Mesendoderm (in vitro differentiated cells): ENCODE results near the gene BCLAF1.

Experiments used
- DNase-seq: peaks from one replicate; pipeline ENCODE4 v3.0.0; 2013
- H2AK5ac ChIP-seq: 2 replicates; pipeline ENCODE4 v1.6.1; 2013; ENCODE audit warnings: low read length, inconsistent platforms
- H2BK120ac ChIP-seq: 2 replicates; pipeline ENCODE4 v1.6.1; 2013; ENCODE audit warnings: low read depth, mild to moderate bottlenecking, low read length, moderate library complexity, mixed read lengths
- H2BK15ac ChIP-seq: replicated peaks from 2 replicates; pipeline ENCODE4 v1.6.1; 2013; ENCODE audit warnings: low read depth, mild to moderate bottlenecking, moderate library complexity
- H2BK5ac ChIP-seq: 2 replicates; pipeline ENCODE4 v1.6.1; 2013; ENCODE audit warnings: low read length, inconsistent platforms
- H3K18ac ChIP-seq: 2 replicates; pipeline ENCODE4 v1.6.1; 2013; ENCODE audit warnings: mild to moderate bottlenecking, low read length, mixed read lengths
- H3K23ac ChIP-seq: one replicate; pipeline ENCODE4 v1.6.1; 2013; ENCODE audit warnings: low read length
- H3K27ac ChIP-seq: 2 replicates; pipeline ENCODE4 v1.5.1; 2013; ENCODE audit warnings: low read depth, mild to moderate bottlenecking, inconsistent platforms, low read length, moderate library complexity
- H3K27me3 ChIP-seq: 2 replicates; pipeline ENCODE4 v1.6.1; 2013; ENCODE audit warnings: low read length, control low read depth, mild to moderate bottlenecking, inconsistent platforms; ENCODE audit not compliant: insufficient read depth, poor library complexity
- H3K36me3 ChIP-seq: 2 replicates; pipeline ENCODE4 v1.6.1; 2013; ENCODE audit warnings: low read length, inconsistent platforms; ENCODE audit not compliant: control insufficient read depth, insufficient read depth
- H3K4ac ChIP-seq: one replicate; pipeline ENCODE4 v1.6.1; 2013; ENCODE audit warnings: low read depth, mild to moderate bottlenecking, low read length, moderate library complexity
- H3K4me1 ChIP-seq: 2 replicates; pipeline ENCODE4 v1.6.1; 2013; ENCODE audit warnings: low read depth, low read length, inconsistent platforms; ENCODE audit not compliant: control insufficient read depth
- H3K4me2 ChIP-seq: 2 replicates; pipeline ENCODE4 v1.6.1; 2013; ENCODE audit warnings: low read length
- H3K4me3 ChIP-seq: 2 replicates; pipeline ENCODE4 v1.5.1; 2013; ENCODE audit warnings: mild to moderate bottlenecking, low read length
- H3K56ac ChIP-seq: one replicate; pipeline ENCODE4 v1.6.1; 2013; ENCODE audit warnings: low read length
- H3K79me1 ChIP-seq: 2 replicates; pipeline ENCODE4 v1.6.1; 2013; ENCODE audit warnings: low read length, inconsistent platforms
- H3K79me2 ChIP-seq: 2 replicates; pipeline ENCODE4 v1.6.1; 2013; ENCODE audit warnings: mild to moderate bottlenecking, low read length; ENCODE audit not compliant: control insufficient read depth, insufficient read depth
- H3K9ac ChIP-seq: 2 replicates; pipeline ENCODE4 v1.6.1; 2013; ENCODE audit warnings: low read length, inconsistent platforms
- H4K5ac ChIP-seq: one replicate; pipeline ENCODE4 v1.6.1; 2013; ENCODE audit warnings: low read length
- H4K8ac ChIP-seq: one replicate; pipeline ENCODE4 v1.6.1; 2013; ENCODE audit warnings: low read depth, mild to moderate bottlenecking, control low read depth, low read length, moderate library complexity
- WGBS: extraction: QIAGEN DNeasy Blood & Tissue Kit; methylation state at CpG from one replicate; pipeline ENCODE4 v1.1.7; 2013; ENCODE audit warnings: low lambda C conversion rate, missing lambda C conversion rate; ENCODE audit not compliant: insufficient coverage; ENCODE audit errors: extremely low coverage; 5-methylcytosine and 5-hydroxymethylcytosine counted together

Gene BCLAF1

DNA sequence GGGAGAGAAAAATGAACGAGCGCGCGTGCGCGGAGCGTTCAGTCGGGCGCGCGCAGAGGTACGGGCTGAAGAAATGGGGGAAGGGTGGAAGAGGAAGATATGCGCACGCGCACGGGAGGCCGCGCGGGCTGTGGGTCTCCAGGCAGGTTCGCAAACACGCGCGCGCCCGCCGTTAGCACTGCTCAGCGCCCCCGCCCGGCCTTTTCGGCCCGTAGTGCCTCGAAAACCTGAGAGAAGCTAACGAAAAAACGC, 393 bp downstream of the BCLAF1 start:
- H3K4me3 ChIP-seq: peak overlapping the region; percentile 94
- H4K5ac ChIP-seq: no peak overlapping the region
- no peak overlapping the region for H2BK15ac ChIP-seq
- H3K79me1 ChIP-seq: no peaks in the 10 kb centered on the region
- no peaks in the 10 kb centered on the region for H3K27me3 ChIP-seq
- peaks cover 50% of the 10 kb centered on the region for H3K79me2 ChIP-seq
- no peak overlapping the region for H2AK5ac ChIP-seq
- H2BK5ac ChIP-seq: peak overlapping the region; percentile 84
- H3K4me1 ChIP-seq: no peaks in the 10 kb centered on the region
- H3K4me2 ChIP-seq: no peak overlapping the region
- peak overlapping the region; percentile 97 for H3K56ac ChIP-seq
- H3K4ac ChIP-seq: peak overlapping the region; percentile 97
- H4K8ac ChIP-seq: peak overlapping the region; percentile 87
- peak; percentile 95 for DNase-seq
- no peaks in the 10 kb centered on the region for H3K36me3 ChIP-seq
- peak overlapping the region; percentile 96 for H3K9ac ChIP-seq
- peak overlapping the region; percentile 96 for H3K18ac ChIP-seq
- H3K27ac ChIP-seq: peak overlapping the region; percentile 93
- no CpG with 5 or more reads among the region's 34 CpGs for WGBS
- H3K23ac ChIP-seq: no peak overlapping the region
- peak overlapping the region; percentile 40 for H2BK120ac ChIP-seq

DNA sequence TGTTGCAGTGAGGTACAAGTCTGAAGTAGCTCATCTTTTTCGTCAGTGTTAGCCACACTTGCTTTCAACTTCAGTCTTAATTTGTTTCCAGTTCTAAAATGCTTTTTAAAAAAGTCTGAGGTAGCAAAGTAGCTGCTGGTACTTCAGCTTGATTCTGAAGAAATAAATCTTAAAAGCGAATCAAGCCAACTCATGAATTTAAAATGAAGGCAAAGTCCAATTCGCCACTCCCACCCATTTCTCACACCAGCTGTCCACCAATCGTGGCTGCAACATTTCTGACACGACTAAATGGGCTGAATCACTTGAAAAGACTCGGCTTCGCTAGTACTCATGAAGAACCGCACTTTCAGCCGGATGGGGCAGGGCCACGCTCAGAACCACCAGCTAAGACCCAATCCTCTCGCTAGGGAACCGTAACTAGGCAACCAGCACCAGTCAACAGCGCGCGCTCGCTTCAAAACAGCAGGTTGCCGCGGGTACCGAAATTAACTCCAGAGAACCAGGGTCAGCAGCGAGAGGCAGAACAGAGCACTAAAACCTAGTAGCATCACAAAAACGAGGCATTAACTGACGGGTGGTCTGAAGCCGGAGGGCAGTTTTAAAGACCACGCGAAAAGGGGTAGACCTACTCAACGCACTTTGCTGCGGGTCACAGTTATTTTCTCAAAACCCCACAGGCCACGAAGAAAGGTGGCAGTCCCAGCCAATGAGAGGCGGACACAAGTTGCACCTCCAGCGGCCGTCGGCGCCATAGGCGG, 900 bp downstream of the BCLAF1 start:
- Histone ChIP-seq H2BK120ac (no peak overlapping the region), H2BK5ac (peak overlapping the region; percentile 58), H3K27me3 (no peaks in the 10 kb centered on the region), H3K27ac (peak overlapping the region; percentile 65), H2AK5ac (no peak overlapping the region), H3K4me3 (peak overlapping the region; percentile 94), H3K4me1 (no peaks in the 10 kb centered on the region), H3K23ac (no peak overlapping the region), H3K79me2 (peaks cover 52% of the 10 kb centered on the region), H4K5ac (no peak overlapping the region), H3K4ac (peak overlapping the region; percentile 50), H3K9ac (peak overlapping the region; percentile 96), H2BK15ac (no peak overlapping the region), H3K79me1 (no peaks in the 10 kb centered on the region), H4K8ac (no peak overlapping the region), H3K56ac (peak overlapping the region; percentile 97), H3K36me3 (no peaks in the 10 kb centered on the region), H3K18ac (no peak overlapping the region), H3K4me2 (peak overlapping the region; percentile 73)
- DNase-seq: peak; percentile 94
- no CpG with 5 or more reads among the region's 34 CpGs for WGBS

DNA sequence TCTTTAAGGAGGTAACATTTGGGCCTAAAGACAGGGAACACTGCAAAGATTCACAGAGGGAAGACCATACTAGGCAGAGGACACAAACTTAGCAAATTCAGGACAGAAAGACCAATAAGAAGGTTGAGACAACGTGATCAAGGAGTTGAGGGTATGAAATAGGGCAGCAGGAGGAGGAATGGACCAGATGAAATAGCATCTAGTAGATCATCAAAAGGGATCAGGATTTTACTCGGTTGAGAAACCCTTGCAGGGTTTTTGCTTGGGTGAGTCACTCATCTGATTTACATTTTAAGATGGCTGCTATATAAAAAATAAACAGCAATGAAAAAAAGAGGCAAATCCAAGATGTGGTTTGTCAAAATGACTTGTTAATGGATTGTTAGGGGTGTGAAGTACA, 4.7 kb downstream of the BCLAF1 start:
- no peak overlapping the region for H2BK120ac ChIP-seq
- no peak overlapping the region for H2AK5ac ChIP-seq
- H4K5ac ChIP-seq: no peak overlapping the region
- no peaks in the 10 kb centered on the region for H3K27me3 ChIP-seq
- H3K4ac ChIP-seq: no peak overlapping the region
- peak overlapping the region; percentile 75 for H3K56ac ChIP-seq
- DNase-seq: peak; percentile 51
- H2BK15ac ChIP-seq: no peak overlapping the region
- no peak overlapping the region for H4K8ac ChIP-seq
- no peak overlapping the region for H3K27ac ChIP-seq
- H3K4me3 ChIP-seq: no peak overlapping the region
- H3K4me2 ChIP-seq: no peak overlapping the region
- peaks cover 81% of the 10 kb centered on the region for H3K79me2 ChIP-seq
- no peaks in the 10 kb centered on the region for H3K4me1 ChIP-seq
- no peak overlapping the region for H3K18ac ChIP-seq
- no peak overlapping the region for H3K23ac ChIP-seq
- WGBS: no CpG with 5 or more reads among the region's 2 CpGs
- peaks cover 1% of the 10 kb centered on the region for H3K79me1 ChIP-seq
- H3K36me3 ChIP-seq: no peaks in the 10 kb centered on the region
- no peak overlapping the region for H2BK5ac ChIP-seq
- no peak overlapping the region for H3K9ac ChIP-seq

GRCh38 chr6:136282906-136283305, 6.7 kb downstream of the BCLAF1 start:
- Histone ChIP-seq H3K4me1 (no peaks in the 10 kb centered on the region), H3K23ac (no peak overlapping the region), H3K36me3 (no peaks in the 10 kb centered on the region), H3K18ac (no peak overlapping the region), H3K79me1 (peaks cover 1% of the 10 kb centered on the region), H2BK5ac (no peak overlapping the region), H2BK120ac (no peak overlapping the region), H4K8ac (no peak overlapping the region), H3K4ac (no peak overlapping the region), H3K9ac (no peak overlapping the region), H3K4me3 (no peak overlapping the region), H2BK15ac (no peak overlapping the region), H3K4me2 (no peak overlapping the region), H2AK5ac (no peak overlapping the region), H4K5ac (no peak overlapping the region), H3K79me2 (peaks cover 72% of the 10 kb centered on the region), H3K27ac (no peak overlapping the region), H3K27me3 (no peaks in the 10 kb centered on the region), H3K56ac (no peak overlapping the region)
- WGBS: no CpG with 5 or more reads among the region's 4 CpGs
- DNase-seq: peak; percentile 28

GRCh38 chr6:136280032-136280609, 9.5 kb downstream of the BCLAF1 start:
- H3K9ac ChIP-seq: no peak overlapping the region
- no peak overlapping the region for H3K18ac ChIP-seq
- no peak overlapping the region for H3K4me2 ChIP-seq
- H2BK5ac ChIP-seq: no peak overlapping the region
- H3K4me3 ChIP-seq: no peak overlapping the region
- no peaks in the 10 kb centered on the region for H3K36me3 ChIP-seq
- peaks cover 45% of the 10 kb centered on the region for H3K79me2 ChIP-seq
- no peak overlapping the region for H4K8ac ChIP-seq
- no peak overlapping the region for H3K23ac ChIP-seq
- no peak overlapping the region for H4K5ac ChIP-seq
- H2BK15ac ChIP-seq: no peak overlapping the region
- H3K56ac ChIP-seq: no peak overlapping the region
- no peak overlapping the region for H3K27ac ChIP-seq
- no peak for DNase-seq
- no peak overlapping the region for H2AK5ac ChIP-seq
- H3K79me1 ChIP-seq: peaks cover 1% of the 10 kb centered on the region
- no peaks in the 10 kb centered on the region for H3K4me1 ChIP-seq
- no peaks in the 10 kb centered on the region for H3K27me3 ChIP-seq
- no CpG with 5 or more reads among the region's 3 CpGs for WGBS
- H3K4ac ChIP-seq: no peak overlapping the region
- H2BK120ac ChIP-seq: no peak overlapping the region

DNA sequence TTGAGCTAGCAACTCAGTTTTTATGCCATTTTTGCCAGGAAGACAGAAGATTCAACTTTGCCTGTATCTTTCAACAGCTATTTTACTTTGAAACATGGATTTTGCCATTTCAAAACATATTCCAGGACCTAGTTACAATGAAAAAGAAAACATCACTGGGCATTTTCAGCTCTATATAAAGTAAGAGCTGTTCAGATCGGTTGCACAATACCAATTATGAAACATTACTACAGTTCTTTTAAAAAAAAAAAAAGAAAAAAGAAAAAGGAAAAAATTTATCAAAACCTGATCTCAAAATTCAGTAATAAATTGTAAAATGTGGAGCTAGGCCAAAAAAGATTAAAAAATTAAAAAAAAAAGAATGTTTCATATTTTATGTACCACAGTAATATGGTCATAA, 15.6 kb downstream of the BCLAF1 start:
- Histone ChIP-seq H3K4me3 (no peak overlapping the region), H4K5ac (no peak overlapping the region), H3K36me3 (peaks cover 5% of the 10 kb centered on the region), H3K27me3 (peaks cover 1% of the 10 kb centered on the region), H3K9ac (no peak overlapping the region), H2BK5ac (no peak overlapping the region), H2BK120ac (no peak overlapping the region), H3K23ac (no peak overlapping the region), H3K79me2 (peaks cover 8% of the 10 kb centered on the region), H4K8ac (no peak overlapping the region), H3K56ac (no peak overlapping the region), H3K4ac (no peak overlapping the region), H3K18ac (no peak overlapping the region), H3K4me1 (no peaks in the 10 kb centered on the region), H3K4me2 (no peak overlapping the region), H3K79me1 (peaks cover 5% of the 10 kb centered on the region), H3K27ac (no peak overlapping the region), H2AK5ac (no peak overlapping the region), H2BK15ac (no peak overlapping the region)
- DNase-seq: no peak
- no CpG with 5 or more reads among the region's 1 CpG for WGBS
